Keratinocyte (primary cell): ENCODE results near the gene GHRL. TPM values are rescaled to one million over a fixed set of nuclear protein-coding genes. Genes with fewer than 3 reads are reported as not detected.

Experiments used
- DNase-seq: peaks from one replicate; pipeline ENCODE4 v3.0.0-alpha.2; 2011; ENCODE audit warnings: low read depth, missing footprints, low spot score
- FAIRE-seq: peaks from 2 replicates; lab custom pipeline; 2011; peaks lifted over from hg19 to GRCh38; lab: Jason Lieb, UNC
- H2AFZ ChIP-seq: 2 replicates; pipeline ENCODE4 v1.6.0; 2012; ENCODE audit warnings: low read length, control low read depth, inconsistent platforms; ENCODE audit not compliant: control insufficient read depth
- H3K27ac ChIP-seq: 2 replicates; pipeline ENCODE4 v1.5.1; 2011; ENCODE audit warnings: low read length; ENCODE audit not compliant: control insufficient read depth, insufficient read depth
- H3K27me3 ChIP-seq: 3 replicates; pipeline ENCODE4 v1.6.0; 2011; ENCODE audit warnings: low read length; ENCODE audit not compliant: control insufficient read depth, insufficient read depth; ENCODE audit errors: extremely low read depth
- H3K36me3 ChIP-seq, 2 experiments: 2 replicates in 1 of 2; 3 replicates in 1 of 2; pipeline ENCODE4 v1.5.1; 2011; ENCODE audit warnings: low read length in 2 of 2, mild to moderate bottlenecking in 1 of 2; ENCODE audit not compliant: control insufficient read depth in 2 of 2, insufficient read depth in 2 of 2; ENCODE audit errors: extremely low read depth in 1 of 2
- H3K4me1 ChIP-seq: 3 replicates; pipeline ENCODE4 v1.5.1; 2011; ENCODE audit warnings: low read length; ENCODE audit not compliant: control insufficient read depth, insufficient read depth; ENCODE audit errors: extremely low read depth
- H3K4me2 ChIP-seq: 3 replicates; pipeline ENCODE4 v1.6.0; 2011; ENCODE audit warnings: low read depth, low read length; ENCODE audit not compliant: control insufficient read depth, insufficient read depth; ENCODE audit errors: extremely low read depth
- H3K4me3 ChIP-seq, 3 experiments: fragments of 200-600 bp in 1 of 3; sonication (generic) in 1 of 3; 2 replicates in 2 of 3; 3 replicates in 1 of 3; pipeline ENCODE4 v1.5.1; 2011 to 2016; ENCODE audit warnings: low read length in 3 of 3, mild to moderate bottlenecking in 3 of 3, control low read depth in 2 of 3, inconsistent platforms in 1 of 3, low read depth in 1 of 3, mixed read lengths in 1 of 3, mixed run types in 1 of 3, moderate library complexity in 1 of 3; ENCODE audit not compliant: control insufficient read depth in 2 of 3, insufficient read depth in 2 of 3; ENCODE audit errors: extremely low read depth in 1 of 3
- H3K79me2 ChIP-seq: 2 replicates; pipeline ENCODE4 v1.6.0; 2012; ENCODE audit warnings: low read length; ENCODE audit not compliant: control insufficient read depth, insufficient read depth
- H3K9ac ChIP-seq: 3 replicates; pipeline ENCODE4 v1.6.0; 2011; ENCODE audit warnings: low read length; ENCODE audit not compliant: control insufficient read depth, insufficient read depth; ENCODE audit errors: extremely low read depth
- H3K9me1 ChIP-seq: 3 replicates; pipeline ENCODE4 v1.6.0; 2011; ENCODE audit warnings: low read length; ENCODE audit not compliant: control insufficient read depth, insufficient read depth; ENCODE audit errors: extremely low read depth
- H3K9me3 ChIP-seq: 2 replicates; pipeline ENCODE4 v1.5.1; 2012; ENCODE audit warnings: low read depth, low read length; ENCODE audit not compliant: control insufficient read depth
- H4K20me1 ChIP-seq: 3 replicates; pipeline ENCODE4 v1.6.0; 2011; ENCODE audit warnings: low read length; ENCODE audit not compliant: control insufficient read depth, insufficient read depth; ENCODE audit errors: extremely low read depth
- EZH2 ChIP-seq: IDR thresholded peaks from one replicate; pipeline ENCODE4 v1.6.1; 2012; ENCODE audit warnings: inconsistent platforms, mild to moderate bottlenecking, low read length, moderate library complexity
- dilution Hi-C: fragments of 300-500 bp; cut with MboI; formaldehyde crosslinking; loops from one replicate; pipeline ENCODE4 v1.7.0; 2020; ENCODE audit warnings: low sequenced_read_pairs; ENCODE audit not compliant: extremely low pct_ligation_motif_present
- polyA plus RNA-seq, 5 experiments: library from polyadenylated mRNA; depleted of rRNA in 3 of 5; stranded (reverse) in 3 of 5; stranded (forward) in 1 of 5; unstranded in 1 of 5; fragments of >200 nt; gene quantifications; 1 replicate in 1 of 5; 2 replicates in 3 of 5; 3 replicates in 1 of 5; pipeline versions ENCODE4 v1.2.1 to v1.2.3, GENCODE V29; 2011 to 2012; ENCODE audit warnings: missing spikeins in 2 of 5, low read depth in 1 of 5, low replicate concordance in 1 of 5
- TF ChIP-seq, protein P1 (sequence below), 3 experiments: IDR thresholded peaks in 1 of 3; conservative IDR thresholded peaks in 1 of 3; optimal IDR thresholded peaks in 1 of 3; 2 replicates in 2 of 3; 3 replicates in 1 of 3; pipeline versions ENCODE3 to v1.5.1; 2011; ENCODE audit warnings: low read length in 3 of 3, mild to moderate bottlenecking in 3 of 3, moderate library complexity in 2 of 3, control low read depth in 1 of 3, inconsistent platforms in 1 of 3; ENCODE audit not compliant: insufficient read depth in 2 of 3; ENCODE audit errors: extremely low read depth in 1 of 3

The GHRL gene
- polyA plus RNA-seq, 1 donor (not counting 4 experiments of a cell fraction or from before 2014, with no cell fraction given): not detected

DNA sequence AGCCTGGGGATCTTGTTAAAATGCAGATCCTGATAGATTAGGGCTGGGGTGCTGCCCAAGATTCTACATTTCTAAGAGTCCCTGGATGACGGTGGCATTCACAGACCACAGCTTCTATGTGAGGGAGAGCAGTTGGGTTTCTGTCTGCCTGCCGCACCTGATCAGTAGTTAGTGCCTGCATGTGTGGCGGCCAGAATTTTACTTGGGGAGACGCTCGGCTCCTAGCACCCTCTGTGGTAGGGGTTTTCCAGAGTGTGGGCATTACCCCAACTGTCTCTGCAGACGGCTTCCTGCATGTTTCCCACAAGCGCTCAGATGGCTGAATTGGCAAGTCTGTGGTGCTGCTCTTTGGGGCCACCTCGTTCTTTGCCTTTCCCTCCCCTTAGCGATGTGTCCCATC lies 8.3 kb downstream of the GHRL start:
- no peak for FAIRE-seq
- Histone ChIP-seq H3K4me1 (peaks cover 5% of the 10 kb centered on the region), H3K79me2 (no peaks in the 10 kb centered on the region), H3K9me3 (no peaks in the 10 kb centered on the region), H3K27me3 (no peaks in the 10 kb centered on the region), H4K20me1 (no peaks in the 10 kb centered on the region), H3K4me3 (no peak overlapping the region), H3K9me1 (no peaks in the 10 kb centered on the region), H3K27ac (no peak overlapping the region), H2AFZ (no peak overlapping the region), H3K9ac (no peak overlapping the region), H3K4me2 (no peak overlapping the region), H3K36me3 (peaks cover 13 to 25% of the 10 kb centered on the region in 2 experiments)
- TF ChIP-seq EZH2: no peak
- TF ChIP-seq, protein P1, sequence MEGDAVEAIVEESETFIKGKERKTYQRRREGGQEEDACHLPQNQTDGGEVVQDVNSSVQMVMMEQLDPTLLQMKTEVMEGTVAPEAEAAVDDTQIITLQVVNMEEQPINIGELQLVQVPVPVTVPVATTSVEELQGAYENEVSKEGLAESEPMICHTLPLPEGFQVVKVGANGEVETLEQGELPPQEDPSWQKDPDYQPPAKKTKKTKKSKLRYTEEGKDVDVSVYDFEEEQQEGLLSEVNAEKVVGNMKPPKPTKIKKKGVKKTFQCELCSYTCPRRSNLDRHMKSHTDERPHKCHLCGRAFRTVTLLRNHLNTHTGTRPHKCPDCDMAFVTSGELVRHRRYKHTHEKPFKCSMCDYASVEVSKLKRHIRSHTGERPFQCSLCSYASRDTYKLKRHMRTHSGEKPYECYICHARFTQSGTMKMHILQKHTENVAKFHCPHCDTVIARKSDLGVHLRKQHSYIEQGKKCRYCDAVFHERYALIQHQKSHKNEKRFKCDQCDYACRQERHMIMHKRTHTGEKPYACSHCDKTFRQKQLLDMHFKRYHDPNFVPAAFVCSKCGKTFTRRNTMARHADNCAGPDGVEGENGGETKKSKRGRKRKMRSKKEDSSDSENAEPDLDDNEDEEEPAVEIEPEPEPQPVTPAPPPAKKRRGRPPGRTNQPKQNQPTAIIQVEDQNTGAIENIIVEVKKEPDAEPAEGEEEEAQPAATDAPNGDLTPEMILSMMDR (optimal IDR thresholded peaks at IDR 0.05 in 1 of 3, IDR thresholded peaks at IDR 0.05 in 1 of 3, conservative IDR thresholded peaks at IDR 0.05 in 1 of 3; ENCODE audit: extremely low read depth in 1 of 3, insufficient read depth in 2 of 3, low read length in 3 of 3): no peak
- DNase-seq: no peak
- dilution Hi-C loops: no loop called here

DNA sequence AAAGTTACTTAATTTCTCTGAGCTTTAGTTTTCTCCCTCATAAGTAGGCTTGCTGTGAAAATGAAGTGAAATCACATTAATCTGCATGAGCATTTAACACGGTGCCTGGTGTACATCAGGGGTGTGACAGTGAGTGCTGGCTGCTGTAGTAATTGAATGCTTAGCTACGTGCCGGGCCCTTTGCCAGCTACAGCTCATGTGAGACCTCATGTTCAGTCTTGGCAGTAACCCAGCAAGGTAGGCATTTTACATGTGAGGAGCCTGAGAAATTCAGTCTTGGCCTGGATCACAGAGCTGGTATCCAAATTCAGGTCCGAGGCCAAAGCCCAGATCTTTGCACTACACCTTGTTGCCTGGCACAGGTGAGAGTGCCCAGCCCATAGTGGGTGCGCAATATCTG lies 9.1 kb downstream of the GHRL start:
- DNase-seq (no peak), FAIRE-seq (peak; percentile 23)
- no peaks in the 10 kb centered on the region for H4K20me1 ChIP-seq
- H3K79me2 ChIP-seq: no peaks in the 10 kb centered on the region
- H3K9ac ChIP-seq: no peak overlapping the region
- no peak overlapping the region for H3K27ac ChIP-seq
- no peak overlapping the region for H2AFZ ChIP-seq
- dilution Hi-C loops: no loop called here
- H3K9me3 ChIP-seq: no peaks in the 10 kb centered on the region
- peaks cover 5% of the 10 kb centered on the region for H3K4me1 ChIP-seq
- H3K27me3 ChIP-seq: no peaks in the 10 kb centered on the region
- H3K4me2 ChIP-seq: no peak overlapping the region
- H3K9me1 ChIP-seq: no peaks in the 10 kb centered on the region
- H3K4me3 ChIP-seq: no peak overlapping the region
- H3K36me3 ChIP-seq: peaks cover 11 to 27% of the 10 kb centered on the region in 2 experiments
- no peak for TF ChIP-seq EZH2
- TF ChIP-seq, protein P1 (optimal IDR thresholded peaks at IDR 0.05 in 1 of 3, IDR thresholded peaks at IDR 0.05 in 1 of 3, conservative IDR thresholded peaks at IDR 0.05 in 1 of 3; ENCODE audit: extremely low read depth in 1 of 3, insufficient read depth in 2 of 3, low read length in 3 of 3): no peak
